ENCODE results near the gene SLC1A7.
"Not testable (repeated sequence)": the region's sequence is repeated elsewhere in the genome, so short reads cannot be mapped to it uniquely, and the experiment has no call there.

SLC1A7 gene

DNA sequence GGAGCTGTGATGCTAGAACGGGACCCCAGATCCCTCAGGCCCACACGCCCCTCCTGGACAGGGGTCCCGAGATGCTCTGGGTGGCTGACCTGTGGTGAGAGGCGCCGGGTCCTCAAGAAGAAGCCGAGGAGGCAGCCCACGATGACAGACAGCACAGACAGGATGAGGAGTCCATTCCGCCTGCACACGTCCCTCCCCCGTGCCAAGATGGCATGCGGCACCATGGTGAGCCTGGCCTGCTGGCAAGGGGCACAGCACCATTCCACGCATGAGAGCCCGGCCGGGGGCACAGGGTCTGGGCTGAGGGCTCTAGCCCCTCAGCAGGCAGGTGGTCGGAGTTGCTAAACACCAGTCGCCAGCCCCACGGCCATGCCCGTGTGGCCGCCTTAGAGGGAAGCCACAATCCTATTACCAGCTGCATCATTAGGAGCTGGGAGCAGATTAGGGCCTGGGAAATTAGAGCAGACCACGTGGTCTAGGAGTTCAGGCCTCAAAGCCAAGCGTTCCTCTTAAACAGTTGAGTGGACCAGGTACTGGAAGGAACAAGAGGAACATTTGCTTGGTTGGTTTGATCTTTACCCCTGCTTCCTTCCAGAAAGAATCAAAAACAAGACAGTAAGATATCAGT is at the start of gene SLC1A7:
Gene SLC1A7, minus strand, starts transcription at position 413 of the 628 bp plus-strand sequence. Its CDS starts 189 bp downstream, at position 224.
- no peak for TF ChIP-seq JUND (IDR thresholded peaks at IDR 0.05; ENCODE audit: low read depth)
- DNase-seq (ENCODE audit: low read depth in 1 of 2, low spot score in 1 of 2): no peak
- in situ Hi-C loops (cut with HindIII; ENCODE audit: low pct_unique_long_range_greater_than_20kb, low sequenced_read_pairs): no loop called here

DNA sequence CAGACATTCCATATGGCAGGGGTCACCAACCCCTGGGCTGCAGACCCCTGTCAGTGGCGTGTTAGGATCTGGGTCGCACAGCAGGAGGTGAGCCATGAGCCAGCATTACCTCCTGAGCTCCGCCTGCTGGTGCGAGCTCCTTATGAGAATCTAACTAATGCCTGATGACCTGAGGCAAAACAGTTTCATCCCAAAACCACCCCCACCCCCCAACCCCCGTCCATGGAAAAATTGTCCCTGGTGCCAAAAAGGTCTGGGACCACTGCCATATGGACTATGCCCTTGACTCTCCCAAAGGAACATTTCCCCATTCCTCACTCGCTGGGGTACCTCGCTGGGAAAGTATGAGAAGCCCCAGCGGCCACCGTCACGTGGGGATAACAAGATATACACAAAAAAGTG is 47.8 kb upstream of the SLC1A7 start:
- in situ Hi-C loops (cut with HindIII; ENCODE audit: low pct_unique_long_range_greater_than_20kb, low sequenced_read_pairs): no loop called here
- no peak for DNase-seq (ENCODE audit: low read depth in 1 of 2, low spot score in 1 of 2)
- no peak for TF ChIP-seq JUND (IDR thresholded peaks at IDR 0.05; ENCODE audit: low read depth)

DNA sequence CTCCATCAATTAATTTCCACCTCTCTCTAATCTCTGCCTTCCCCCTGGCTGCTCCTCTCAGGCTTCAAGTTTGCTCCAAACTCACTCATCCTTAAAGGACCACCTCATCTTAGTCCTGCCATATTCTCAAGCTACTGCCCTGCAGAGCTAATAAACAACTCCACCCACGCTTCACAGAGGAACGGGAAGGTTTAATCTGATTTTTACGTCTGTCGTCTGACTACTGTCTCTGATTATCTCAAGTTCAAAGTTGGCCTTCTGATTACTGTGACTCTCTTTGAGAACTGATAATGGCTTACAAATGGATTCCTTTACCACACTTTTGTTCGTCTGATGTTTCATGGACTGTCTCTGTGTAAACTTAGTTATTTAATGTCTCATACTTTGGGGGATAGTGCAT is 46.6 kb upstream of the SLC1A7 start:
- in situ Hi-C loops (cut with HindIII; ENCODE audit: low pct_unique_long_range_greater_than_20kb, low sequenced_read_pairs): no loop called here
- no peak for TF ChIP-seq JUND (IDR thresholded peaks at IDR 0.05; ENCODE audit: low read depth)
- DNase-seq (ENCODE audit: low read depth in 1 of 2, low spot score in 1 of 2): no peak

DNA sequence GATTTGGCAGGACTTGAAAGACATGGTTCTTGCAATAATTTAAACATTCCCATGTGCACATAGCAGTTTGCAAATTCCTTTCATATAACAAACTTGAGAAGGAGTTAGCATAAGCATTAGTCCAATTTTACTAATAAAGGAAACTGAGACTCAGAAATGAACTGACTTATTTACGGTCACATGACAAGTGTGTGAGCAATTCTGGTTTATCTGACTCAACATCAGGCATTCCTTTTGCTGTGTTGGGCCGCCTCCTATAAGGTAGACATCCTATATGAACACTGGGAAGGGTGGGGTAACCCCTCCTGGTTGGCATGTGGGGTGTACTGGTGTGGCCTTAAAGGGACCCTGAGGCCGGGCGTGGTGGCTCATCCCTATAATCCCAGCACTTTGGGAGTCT is 45.7 kb upstream of the SLC1A7 start:
- TF ChIP-seq JUND (IDR thresholded peaks at IDR 0.05; ENCODE audit: low read depth): no peak
- DNase-seq (ENCODE audit: low read depth in 1 of 2, low spot score in 1 of 2): no peak
- in situ Hi-C loops (cut with HindIII; ENCODE audit: low pct_unique_long_range_greater_than_20kb, low sequenced_read_pairs): no loop called here

DNA sequence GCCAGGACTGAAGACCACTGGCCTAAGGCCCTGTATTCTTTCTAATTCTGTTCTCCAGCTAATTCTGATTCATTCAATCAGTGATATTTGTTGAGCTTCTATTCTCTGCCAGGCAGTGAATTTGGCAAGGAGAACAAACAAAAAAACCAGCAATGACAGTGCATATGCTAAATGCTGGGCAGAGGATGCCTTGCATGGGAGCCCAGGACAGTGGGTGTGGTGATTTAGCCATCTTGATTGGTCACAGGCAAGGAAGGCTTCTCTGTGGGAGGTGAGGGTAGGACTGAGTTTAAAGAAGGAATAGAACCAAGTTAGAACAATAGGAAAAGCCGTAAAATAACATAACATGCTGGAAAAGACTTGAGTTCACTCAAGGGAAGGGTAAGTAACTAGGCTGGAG is 45.0 kb upstream of the SLC1A7 start:
- in situ Hi-C loops (cut with HindIII; ENCODE audit: low pct_unique_long_range_greater_than_20kb, low sequenced_read_pairs): no loop called here
- DNase-seq (ENCODE audit: low read depth in 1 of 2, low spot score in 1 of 2): no peak
- no peak for TF ChIP-seq JUND (IDR thresholded peaks at IDR 0.05; ENCODE audit: low read depth)

DNA sequence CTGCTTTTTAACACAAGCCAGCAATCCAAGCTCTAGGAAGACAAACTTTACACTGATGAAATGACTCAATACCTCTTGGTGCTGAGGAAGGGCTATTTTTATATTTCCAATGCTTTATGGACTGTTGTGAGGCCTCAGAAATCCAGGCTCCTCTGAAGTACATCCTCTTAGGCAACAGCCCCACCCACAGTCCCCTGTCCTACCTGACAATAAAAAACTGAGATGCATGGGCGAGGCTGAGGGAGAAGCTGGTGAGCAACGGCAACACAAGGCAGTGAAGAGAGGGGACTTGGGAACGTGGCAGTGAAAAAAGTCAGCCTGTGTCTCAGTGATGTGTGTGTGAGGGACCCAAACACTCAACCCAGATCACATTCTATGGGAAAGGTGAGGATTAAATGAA is 44.1 kb upstream of the SLC1A7 start:
- DNase-seq (ENCODE audit: low read depth in 1 of 2, low spot score in 1 of 2): no peak
- in situ Hi-C loops (cut with HindIII; ENCODE audit: low pct_unique_long_range_greater_than_20kb, low sequenced_read_pairs): no loop called here

DNA sequence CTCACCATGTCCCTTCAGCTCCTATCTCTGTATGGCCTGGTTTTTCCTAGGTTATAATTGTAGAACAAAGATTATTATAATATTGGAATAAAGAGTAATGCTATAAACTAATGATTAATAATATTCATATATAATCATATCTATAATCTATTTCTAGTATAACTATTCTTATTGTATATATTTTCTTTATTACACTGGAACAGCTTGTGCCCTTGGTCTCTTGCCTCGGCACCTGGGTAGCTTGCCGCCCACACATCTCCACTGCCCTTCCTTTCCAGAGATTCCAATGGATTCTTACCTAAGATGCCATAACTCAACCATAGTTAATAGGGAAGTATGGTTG is 43.5 kb upstream of the SLC1A7 start:
- in situ Hi-C loops (cut with HindIII; ENCODE audit: low pct_unique_long_range_greater_than_20kb, low sequenced_read_pairs); DNase-seq (ENCODE audit: low read depth in 1 of 2, low spot score in 1 of 2): not testable (repeated sequence)

More for the DNA sequence above, 44.1 kb upstream of the SLC1A7 start:
- no peak for TF ChIP-seq JUND (IDR thresholded peaks at IDR 0.05; ENCODE audit: low read depth)

DNA sequence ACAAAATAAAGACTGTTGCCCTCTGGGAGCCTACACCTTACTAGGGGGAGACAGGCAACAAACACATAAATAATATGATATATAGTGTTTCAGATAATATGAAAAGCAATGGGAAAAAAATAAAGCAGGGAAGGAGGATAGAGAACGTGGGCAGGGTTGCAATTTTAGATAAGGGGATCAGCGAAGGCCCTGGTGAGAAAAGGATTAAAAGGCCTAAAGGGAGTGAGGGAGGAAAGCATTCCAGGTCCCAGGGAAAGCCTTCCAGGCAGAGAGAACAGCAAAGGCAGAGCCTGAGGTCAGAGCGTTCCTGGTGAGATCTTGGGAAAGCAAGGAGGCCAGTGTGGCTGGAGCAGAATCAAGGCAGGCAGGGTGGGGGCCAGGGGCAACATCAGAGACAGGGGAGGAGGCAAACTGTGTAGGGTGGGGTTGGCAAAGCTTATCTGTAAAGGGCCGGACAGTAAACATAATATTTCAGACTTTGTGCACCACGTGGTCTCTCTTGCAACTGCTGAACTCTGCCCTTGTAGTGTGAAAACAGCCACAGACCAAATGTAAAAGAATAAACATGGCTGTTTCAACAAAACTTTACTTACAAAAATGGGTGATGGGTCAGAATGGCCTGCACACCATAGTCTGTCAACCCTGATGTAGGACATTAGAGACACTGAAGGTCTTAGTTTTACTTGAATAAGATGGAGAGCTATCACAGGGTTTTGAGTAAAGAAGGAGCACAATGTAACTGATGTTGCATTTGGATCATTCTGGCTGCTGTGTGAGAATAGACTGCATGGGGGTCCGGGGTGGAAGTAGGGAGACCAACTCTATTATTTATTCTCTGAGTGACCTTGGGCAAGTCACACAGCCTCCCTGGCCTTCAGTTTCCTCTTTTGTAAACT is 40.9 kb upstream of the SLC1A7 start:
- no peak for TF ChIP-seq JUND (IDR thresholded peaks at IDR 0.05; ENCODE audit: low read depth)
- no peak for DNase-seq (ENCODE audit: low read depth in 1 of 2, low spot score in 1 of 2)
- in situ Hi-C loops (cut with HindIII; ENCODE audit: low pct_unique_long_range_greater_than_20kb, low sequenced_read_pairs): no loop called here

DNA sequence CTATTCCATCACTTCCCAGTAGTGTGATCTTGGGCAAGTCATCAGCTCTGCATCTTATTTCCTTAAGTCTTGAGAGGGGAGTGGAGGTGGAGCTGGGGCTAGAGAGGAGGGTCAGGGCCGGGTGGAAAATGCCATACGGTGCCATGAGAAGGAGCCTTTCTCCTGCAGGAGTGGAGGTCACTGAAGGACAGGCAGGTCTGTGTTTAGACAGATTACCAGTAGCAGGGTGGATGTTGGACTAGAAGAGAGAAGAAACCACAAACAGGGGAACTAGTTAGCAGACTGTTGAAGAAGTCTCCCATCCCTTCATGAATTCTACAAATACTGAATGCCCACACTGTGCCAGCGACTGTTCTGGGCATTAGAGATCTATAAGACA is 40.3 kb upstream of the SLC1A7 start:
- in situ Hi-C loops (cut with HindIII; ENCODE audit: low pct_unique_long_range_greater_than_20kb, low sequenced_read_pairs): no loop called here
- TF ChIP-seq JUND (IDR thresholded peaks at IDR 0.05; ENCODE audit: low read depth): no peak
- no peak for DNase-seq (ENCODE audit: low read depth in 1 of 2, low spot score in 1 of 2)

DNA sequence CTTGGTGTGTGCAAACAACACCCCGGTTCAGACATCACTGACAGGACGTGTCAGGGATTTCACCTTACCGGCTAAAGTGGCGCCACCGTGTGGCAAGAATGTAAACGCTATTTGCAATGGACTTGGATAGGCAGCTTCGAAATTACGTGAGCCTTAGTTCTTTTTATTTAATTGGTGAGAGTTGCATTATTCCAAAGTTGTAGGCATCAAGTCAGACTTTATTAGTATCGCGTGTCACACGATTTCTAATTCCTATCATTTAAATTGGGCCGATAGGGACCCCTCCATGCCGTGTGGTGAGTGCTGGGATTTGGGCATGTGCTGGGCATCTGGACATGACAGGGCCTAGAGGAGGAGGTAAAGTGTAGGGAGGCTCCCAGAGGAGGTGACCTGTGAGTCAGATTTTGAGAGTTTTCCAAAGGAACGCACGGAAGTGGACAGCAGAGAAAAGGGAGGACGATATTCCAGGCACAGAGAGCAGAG is 39.7 kb upstream of the SLC1A7 start:
- no peak for TF ChIP-seq JUND (IDR thresholded peaks at IDR 0.05; ENCODE audit: low read depth)
- in situ Hi-C loops (cut with HindIII; ENCODE audit: low pct_unique_long_range_greater_than_20kb, low sequenced_read_pairs): no loop called here
- DNase-seq (ENCODE audit: low read depth in 1 of 2, low spot score in 1 of 2): peak; percentile 51 to 80

DNA sequence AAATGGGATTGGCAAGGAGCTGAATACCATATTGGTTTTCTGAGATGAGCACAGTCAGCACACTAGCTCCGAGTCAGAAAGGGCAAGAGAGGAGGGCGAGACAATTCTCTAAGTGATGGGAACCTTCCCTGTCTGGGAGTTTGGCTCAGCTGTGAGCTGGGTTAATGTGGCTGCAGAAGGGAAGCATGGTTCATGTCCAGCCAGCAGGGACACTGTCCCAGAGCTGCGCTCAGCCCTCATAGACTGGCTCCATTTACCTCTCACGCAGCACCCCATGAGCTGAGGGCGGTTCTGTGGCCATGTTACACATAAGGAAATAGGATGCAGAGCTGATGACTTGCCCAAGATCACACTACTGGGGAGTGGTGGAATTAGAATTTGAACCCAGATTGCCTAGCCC is 38.5 kb upstream of the SLC1A7 start:
- TF ChIP-seq JUND (IDR thresholded peaks at IDR 0.05; ENCODE audit: low read depth): no peak
- no peak for DNase-seq (ENCODE audit: low read depth in 1 of 2, low spot score in 1 of 2)
- in situ Hi-C loops (cut with HindIII; ENCODE audit: low pct_unique_long_range_greater_than_20kb, low sequenced_read_pairs): no loop called here

DNA sequence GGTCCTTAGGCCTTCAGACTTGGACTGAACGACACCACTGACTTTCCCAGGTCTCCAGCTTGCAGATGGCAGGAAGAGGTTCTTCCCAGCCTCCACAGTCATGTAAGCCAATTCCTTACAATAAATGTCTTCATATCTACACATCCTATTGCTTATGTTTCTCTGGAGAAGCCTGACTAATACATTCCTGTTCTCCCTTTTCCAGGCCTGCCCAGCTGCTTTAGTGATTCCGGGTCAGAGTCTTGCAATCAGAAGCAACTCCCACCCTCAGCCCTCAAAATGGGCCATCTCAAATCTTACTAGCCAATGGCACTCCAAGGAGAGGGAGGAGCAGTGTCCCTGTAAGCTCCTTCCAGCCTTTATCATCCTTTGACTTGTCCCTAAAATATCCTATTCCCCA is 37.8 kb upstream of the SLC1A7 start:
- TF ChIP-seq JUND (IDR thresholded peaks at IDR 0.05; ENCODE audit: low read depth): no peak
- in situ Hi-C loops (cut with HindIII; ENCODE audit: low pct_unique_long_range_greater_than_20kb, low sequenced_read_pairs): no loop called here
- DNase-seq (ENCODE audit: low read depth in 1 of 2, low spot score in 1 of 2): no peak

DNA sequence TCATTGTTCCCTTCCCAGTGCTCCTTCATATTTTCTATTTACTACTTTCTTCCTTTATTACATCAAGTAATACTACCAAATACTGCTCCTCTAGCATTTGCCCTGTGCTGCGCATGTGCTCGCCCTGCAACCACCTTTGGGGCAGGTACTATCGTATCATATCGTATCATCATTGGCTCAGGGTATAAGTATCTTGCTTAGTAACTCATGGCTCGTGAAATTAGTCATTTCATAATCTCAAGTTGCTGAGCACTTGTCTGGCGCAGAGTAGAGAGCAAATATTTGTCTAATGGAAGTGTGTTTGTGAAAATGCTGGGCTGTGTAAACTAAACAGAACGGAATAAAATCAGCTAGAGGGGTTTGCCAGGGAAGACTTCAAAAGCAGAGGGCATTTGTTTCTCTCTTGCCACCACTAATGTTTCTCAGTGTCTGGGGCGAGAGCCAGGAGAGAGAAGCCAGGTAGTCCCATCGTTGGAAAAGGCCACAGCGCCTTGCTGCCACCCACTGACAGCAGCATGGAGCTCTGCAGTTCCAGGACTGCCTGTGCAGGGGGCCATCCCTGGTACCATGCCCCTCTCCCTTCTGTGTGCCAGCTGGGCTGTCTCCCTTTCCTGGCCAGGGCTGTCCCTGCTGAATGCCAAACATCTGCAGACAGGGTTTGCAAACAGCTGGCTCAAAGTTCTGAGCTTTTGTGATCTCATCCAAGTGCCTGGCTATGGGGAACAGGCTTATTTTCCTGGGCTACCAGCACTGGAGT is 34.2 kb upstream of the SLC1A7 start:
- in situ Hi-C loops (cut with HindIII; ENCODE audit: low pct_unique_long_range_greater_than_20kb, low sequenced_read_pairs): no loop called here
- DNase-seq (ENCODE audit: low read depth in 1 of 2, low spot score in 1 of 2): peak in 1 of 2 experiments; percentile 48

More for the DNA sequence above, 34.2 kb upstream of the SLC1A7 start:
- no peak for TF ChIP-seq JUND (IDR thresholded peaks at IDR 0.05; ENCODE audit: low read depth)
